Measurements from ENCODE around the gene KMT2B. TPM values are rescaled to one million over a fixed set of nuclear protein-coding genes. Genes with fewer than 3 reads are reported as not detected.

Gene KMT2B
- polyA plus RNA-seq, 1 donor = 33.2 TPM

- whole genome bisulfite sequencing (ENCODE audit: insufficient coverage, low lambda C conversion rate) = no CpG with 5 or more reads among the region's 12 CpGs
- H3K4me1 ChIP-seq (ENCODE audit: control insufficient read depth, insufficient read depth, low read length) = peaks cover 17% of the 10 kb centered on the region
- no peak overlapping the region for H3K27ac ChIP-seq (ENCODE audit: low read length)
- DNase-seq = no peak
- no peaks in the 10 kb centered on the region for H3K9me3 ChIP-seq (ENCODE audit: control insufficient read depth, low read depth, low read length)
- H3K4me3 ChIP-seq (ENCODE audit: low read length) = no peak overlapping the region
- no peaks in the 10 kb centered on the region for H3K27me3 ChIP-seq (ENCODE audit: control insufficient read depth, insufficient read depth, low read length)
- peaks cover 20% of the 10 kb centered on the region for H3K36me3 ChIP-seq (ENCODE audit: control insufficient read depth, insufficient read depth, low read length)
Measured at GRCh38 chr19:35782589-35782988, 64.8 kb downstream of the KMT2B start.

- Histone ChIP-seq H3K4me1 (ENCODE audit: control insufficient read depth, insufficient read depth, low read length) (peaks cover 17% of the 10 kb centered on the region), H3K27ac (ENCODE audit: low read length) (no peak overlapping the region), H3K27me3 (ENCODE audit: control insufficient read depth, insufficient read depth, low read length) (no peaks in the 10 kb centered on the region), H3K36me3 (ENCODE audit: control insufficient read depth, insufficient read depth, low read length) (peaks cover 16% of the 10 kb centered on the region), H3K9me3 (ENCODE audit: control insufficient read depth, low read depth, low read length) (no peaks in the 10 kb centered on the region), H3K4me3 (ENCODE audit: low read length) (no peak overlapping the region)
- no CpG with 5 or more reads among the region's 28 CpGs for WGBS (ENCODE audit: insufficient coverage, low lambda C conversion rate)
- no peak for DNase-seq
Measured at GRCh38 chr19:35783469-35784434, 65.9 kb downstream of the KMT2B start.

GRCh38 chr19:35784503-35785338, 66.9 kb downstream of the KMT2B start:
- Histone ChIP-seq H3K9me3 (ENCODE audit: control insufficient read depth, low read depth, low read length) (no peaks in the 10 kb centered on the region), H3K36me3 (ENCODE audit: control insufficient read depth, insufficient read depth, low read length) (peaks cover 13% of the 10 kb centered on the region), H3K27me3 (ENCODE audit: control insufficient read depth, insufficient read depth, low read length) (no peaks in the 10 kb centered on the region), H3K4me1 (ENCODE audit: control insufficient read depth, insufficient read depth, low read length) (peaks cover 17% of the 10 kb centered on the region), H3K27ac (ENCODE audit: low read length) (no peak overlapping the region), H3K4me3 (ENCODE audit: low read length) (no peak overlapping the region)
- no CpG with 5 or more reads among the region's 45 CpGs for WGBS (ENCODE audit: insufficient coverage, low lambda C conversion rate)
- DNase-seq = no peak

- no peak overlapping the region for H3K27ac ChIP-seq (ENCODE audit: low read length)
- no peak overlapping the region for H3K4me3 ChIP-seq (ENCODE audit: low read length)
- H3K4me1 ChIP-seq (ENCODE audit: control insufficient read depth, insufficient read depth, low read length) = peaks cover 17% of the 10 kb centered on the region
- no peak for DNase-seq
- WGBS (ENCODE audit: insufficient coverage, low lambda C conversion rate) = no CpG with 5 or more reads among the region's 10 CpGs
- no peaks in the 10 kb centered on the region for H3K9me3 ChIP-seq (ENCODE audit: control insufficient read depth, low read depth, low read length)
- H3K27me3 ChIP-seq (ENCODE audit: control insufficient read depth, insufficient read depth, low read length) = no peaks in the 10 kb centered on the region
- peaks cover 9% of the 10 kb centered on the region for H3K36me3 ChIP-seq (ENCODE audit: control insufficient read depth, insufficient read depth, low read length)
Measured at GRCh38 chr19:35785339-35785627, 67.5 kb downstream of the KMT2B start.

- Histone ChIP-seq H3K27me3 (ENCODE audit: control insufficient read depth, insufficient read depth, low read length) (no peaks in the 10 kb centered on the region), H3K4me1 (ENCODE audit: control insufficient read depth, insufficient read depth, low read length) (peaks cover 17% of the 10 kb centered on the region), H3K27ac (ENCODE audit: low read length) (no peak overlapping the region), H3K36me3 (ENCODE audit: control insufficient read depth, insufficient read depth, low read length) (peaks cover 6% of the 10 kb centered on the region), H3K4me3 (ENCODE audit: low read length) (no peak overlapping the region), H3K9me3 (ENCODE audit: control insufficient read depth, low read depth, low read length) (no peaks in the 10 kb centered on the region)
- WGBS (ENCODE audit: insufficient coverage, low lambda C conversion rate) = no CpG with 5 or more reads among the region's 31 CpGs
- peak; percentile 25 to 73 for DNase-seq
Measured at GRCh38 chr19:35786299-35787160, 68.7 kb downstream of the KMT2B start.

- Histone ChIP-seq H3K27ac (ENCODE audit: low read length) (no peak overlapping the region), H3K36me3 (ENCODE audit: control insufficient read depth, insufficient read depth, low read length) (peaks cover 4% of the 10 kb centered on the region), H3K9me3 (ENCODE audit: control insufficient read depth, low read depth, low read length) (no peaks in the 10 kb centered on the region), H3K27me3 (ENCODE audit: control insufficient read depth, insufficient read depth, low read length) (no peaks in the 10 kb centered on the region), H3K4me1 (ENCODE audit: control insufficient read depth, insufficient read depth, low read length) (peaks cover 17% of the 10 kb centered on the region), H3K4me3 (ENCODE audit: low read length) (no peak overlapping the region)
- no peak for DNase-seq
- WGBS (ENCODE audit: insufficient coverage, low lambda C conversion rate) = no CpG with 5 or more reads among the region's 15 CpGs
Measured at GRCh38 chr19:35787227-35787799, 69.5 kb downstream of the KMT2B start.

Other genes starting within 250 kb of the KMT2B start
- 0.40 TPM for gene KRTDAP, start 227.5 kb upstream of the KMT2B start, polyA plus RNA-seq
- gene DMKN, start 204.4 kb upstream of the KMT2B start, polyA plus RNA-seq = 36.0 TPM
- not detected for gene SBSN, start 189.7 kb upstream of the KMT2B start, polyA plus RNA-seq
- gene GAPDHS, start 184.5 kb upstream of the KMT2B start, polyA plus RNA-seq = not detected
- gene TMEM147, start 172.4 kb upstream of the KMT2B start, polyA plus RNA-seq = 89.6 TPM
- not detected for gene ATP4A, start 154.3 kb upstream of the KMT2B start, polyA plus RNA-seq
- gene PMIS2, start 131.8 kb upstream of the KMT2B start, polyA plus RNA-seq = not detected
- gene HAUS5, start 105.3 kb upstream of the KMT2B start, polyA plus RNA-seq = 13.3 TPM
- 56.9 TPM for gene RBM42, start 89.0 kb upstream of the KMT2B start, polyA plus RNA-seq
- gene ETV2, start 76.3 kb upstream of the KMT2B start, polyA plus RNA-seq = 1.5 TPM
- gene COX6B1, start 69.7 kb upstream of the KMT2B start, polyA plus RNA-seq = 356 TPM
- 0.04 TPM for gene UPK1A, start 51.5 kb upstream of the KMT2B start, polyA plus RNA-seq
- gene ZBTB32, start 13.4 kb upstream of the KMT2B start, polyA plus RNA-seq = 0.51 TPM
- gene IGFLR1, start 24.4 kb downstream of the KMT2B start, polyA plus RNA-seq = 3.8 TPM
- 31.2 TPM for gene U2AF1L4, start 27.4 kb downstream of the KMT2B start, polyA plus RNA-seq
- 63.3 TPM for gene PSENEN, start 27.6 kb downstream of the KMT2B start, polyA plus RNA-seq
- 11.3 TPM for gene LIN37, start 30.6 kb downstream of the KMT2B start, polyA plus RNA-seq
- gene HSPB6, start 39.0 kb downstream of the KMT2B start, polyA plus RNA-seq = 50.2 TPM
- gene PROSER3, start 40.2 kb downstream of the KMT2B start, polyA plus RNA-seq = 16.3 TPM
- 22.2 TPM for gene ARHGAP33, start 57.6 kb downstream of the KMT2B start, polyA plus RNA-seq
- 1.9 TPM for gene PRODH2, start 94.8 kb downstream of the KMT2B start, polyA plus RNA-seq
- 3.2 TPM for gene NPHS1, start 134.5 kb downstream of the KMT2B start, polyA plus RNA-seq
- gene KIRREL2, start 138.9 kb downstream of the KMT2B start, polyA plus RNA-seq = 1.8 TPM
- 32.7 TPM for gene APLP1, start 150.6 kb downstream of the KMT2B start, polyA plus RNA-seq
- gene NFKBID, start 182.5 kb downstream of the KMT2B start, polyA plus RNA-seq = 7.7 TPM
- 11.1 TPM for gene HCST, start 184.5 kb downstream of the KMT2B start, polyA plus RNA-seq
- 41.8 TPM for gene TYROBP, start 190.3 kb downstream of the KMT2B start, polyA plus RNA-seq
- gene LRFN3, start 218.4 kb downstream of the KMT2B start, polyA plus RNA-seq = 10.7 TPM

Data from large intestine (tissue), 3 donors.